ENCODE data around the gene SYNDIG1.

DNA sequence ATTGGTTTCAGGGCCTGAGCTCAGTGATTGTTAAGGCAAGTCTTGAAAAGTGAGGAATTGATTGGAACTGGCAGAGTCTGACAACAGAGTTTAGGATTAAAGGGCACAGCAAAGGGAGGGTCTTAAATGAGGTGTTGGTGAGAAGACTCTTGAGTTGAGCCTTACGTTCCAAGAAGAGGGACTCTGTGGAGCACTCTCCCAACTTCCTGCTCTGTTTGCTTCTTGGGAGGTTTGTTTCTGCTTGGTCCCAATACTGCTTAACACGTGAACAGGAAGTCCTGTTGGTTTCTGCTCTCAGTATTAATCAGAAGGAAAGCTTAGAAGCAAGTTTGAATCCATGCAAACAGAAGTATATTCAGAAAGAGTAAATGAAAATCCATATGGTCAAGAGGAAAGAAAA, 15.6 kb upstream of the SYNDIG1 start:
- TF ChIP-seq, protein P1, sequence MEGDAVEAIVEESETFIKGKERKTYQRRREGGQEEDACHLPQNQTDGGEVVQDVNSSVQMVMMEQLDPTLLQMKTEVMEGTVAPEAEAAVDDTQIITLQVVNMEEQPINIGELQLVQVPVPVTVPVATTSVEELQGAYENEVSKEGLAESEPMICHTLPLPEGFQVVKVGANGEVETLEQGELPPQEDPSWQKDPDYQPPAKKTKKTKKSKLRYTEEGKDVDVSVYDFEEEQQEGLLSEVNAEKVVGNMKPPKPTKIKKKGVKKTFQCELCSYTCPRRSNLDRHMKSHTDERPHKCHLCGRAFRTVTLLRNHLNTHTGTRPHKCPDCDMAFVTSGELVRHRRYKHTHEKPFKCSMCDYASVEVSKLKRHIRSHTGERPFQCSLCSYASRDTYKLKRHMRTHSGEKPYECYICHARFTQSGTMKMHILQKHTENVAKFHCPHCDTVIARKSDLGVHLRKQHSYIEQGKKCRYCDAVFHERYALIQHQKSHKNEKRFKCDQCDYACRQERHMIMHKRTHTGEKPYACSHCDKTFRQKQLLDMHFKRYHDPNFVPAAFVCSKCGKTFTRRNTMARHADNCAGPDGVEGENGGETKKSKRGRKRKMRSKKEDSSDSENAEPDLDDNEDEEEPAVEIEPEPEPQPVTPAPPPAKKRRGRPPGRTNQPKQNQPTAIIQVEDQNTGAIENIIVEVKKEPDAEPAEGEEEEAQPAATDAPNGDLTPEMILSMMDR (IDR thresholded peaks at IDR 0.05): no peak
- TF ChIP-seq POLR2A (IDR thresholded peaks at IDR 0.05): no peak
